Measurements from ENCODE around the gene RSPH6A.

GRCh38 chr19:45780448-45781213, 34.5 kb downstream of the RSPH6A start:
- TF ChIP-seq POLR2A (IDR thresholded peaks at IDR 0.05) (no peak), CTCF (IDR thresholded peaks at IDR 0.05) (no peak)

Data from prostate gland (tissue), 2 donors.